ENCODE results near the gene ACSF3. TPM values are rescaled to one million over a fixed set of nuclear protein-coding genes. Genes with fewer than 3 reads are reported as not detected.

ACSF3 gene
- total RNA-seq, 1 experiment from 2014 or later, result 39.2 TPM

- no peaks in the 10 kb centered on the region for H3K4me1 Mint-ChIP-seq (ENCODE audit: insufficient read depth, unreplicated experiment)
These were observed 105.0 kb downstream of the ACSF3 start for GRCh38 chr16:89198417-89199240.

DNA sequence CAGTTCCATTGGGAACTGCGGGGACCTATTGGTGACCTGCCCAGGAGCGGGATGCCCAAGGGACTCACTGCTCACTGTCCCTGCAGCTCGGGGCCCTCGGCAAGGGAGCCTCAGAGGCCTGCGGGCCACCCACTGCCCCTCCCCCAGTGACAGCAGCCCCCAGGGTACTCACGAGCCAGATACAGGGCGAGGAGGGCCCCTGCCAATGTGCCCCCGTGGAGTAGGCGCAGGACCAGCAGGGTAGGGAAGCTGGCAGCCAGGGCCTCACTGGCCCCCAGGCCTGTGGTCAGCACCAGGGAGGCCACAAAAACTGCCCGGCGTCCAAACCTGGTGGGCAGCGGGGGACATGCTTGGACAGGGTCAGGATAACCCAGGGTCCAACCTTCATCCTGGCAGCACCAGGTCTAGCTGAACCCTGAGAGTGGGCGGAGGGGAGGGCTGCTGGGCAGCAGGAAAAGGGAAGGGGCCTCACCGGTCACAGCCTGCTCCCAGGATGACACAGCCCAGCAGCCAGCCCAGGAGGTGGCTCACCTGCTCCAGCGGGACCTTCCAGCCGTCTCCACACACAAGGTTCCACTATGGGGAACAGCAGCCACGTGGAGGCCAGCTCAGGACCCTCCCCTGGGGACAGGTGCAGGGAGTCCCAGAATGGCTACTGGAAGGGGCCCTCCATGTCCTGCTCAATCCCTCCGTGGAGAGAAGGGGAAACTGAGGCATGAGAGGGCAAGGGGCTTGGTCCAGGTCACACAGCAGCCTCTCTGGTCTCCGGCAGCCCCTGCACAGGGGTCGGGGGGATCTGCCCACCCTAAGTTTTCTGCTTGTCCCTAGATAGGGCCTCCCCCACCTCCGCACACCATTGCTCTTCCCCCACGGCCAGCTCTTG lies 105.8 kb downstream of the ACSF3 start:
- POLR2A ChIA-PET, result no interaction called here
- H3K4me1 Mint-ChIP-seq (ENCODE audit: insufficient read depth, unreplicated experiment), result no peaks in the 10 kb centered on the region
- H3K9me3 Mint-ChIP-seq (ENCODE audit: unreplicated experiment), result no peaks in the 10 kb centered on the region
- no TSS peak for BruUV-seq (replicated peaks)
- intact Hi-C loops (cut with micrococcal nuclease), result no loop called here
- H3K36me3 Mint-ChIP-seq (ENCODE audit: insufficient read depth, unreplicated experiment), result peaks cover 4% of the 10 kb centered on the region
- TF ChIP-seq, protein P1, sequence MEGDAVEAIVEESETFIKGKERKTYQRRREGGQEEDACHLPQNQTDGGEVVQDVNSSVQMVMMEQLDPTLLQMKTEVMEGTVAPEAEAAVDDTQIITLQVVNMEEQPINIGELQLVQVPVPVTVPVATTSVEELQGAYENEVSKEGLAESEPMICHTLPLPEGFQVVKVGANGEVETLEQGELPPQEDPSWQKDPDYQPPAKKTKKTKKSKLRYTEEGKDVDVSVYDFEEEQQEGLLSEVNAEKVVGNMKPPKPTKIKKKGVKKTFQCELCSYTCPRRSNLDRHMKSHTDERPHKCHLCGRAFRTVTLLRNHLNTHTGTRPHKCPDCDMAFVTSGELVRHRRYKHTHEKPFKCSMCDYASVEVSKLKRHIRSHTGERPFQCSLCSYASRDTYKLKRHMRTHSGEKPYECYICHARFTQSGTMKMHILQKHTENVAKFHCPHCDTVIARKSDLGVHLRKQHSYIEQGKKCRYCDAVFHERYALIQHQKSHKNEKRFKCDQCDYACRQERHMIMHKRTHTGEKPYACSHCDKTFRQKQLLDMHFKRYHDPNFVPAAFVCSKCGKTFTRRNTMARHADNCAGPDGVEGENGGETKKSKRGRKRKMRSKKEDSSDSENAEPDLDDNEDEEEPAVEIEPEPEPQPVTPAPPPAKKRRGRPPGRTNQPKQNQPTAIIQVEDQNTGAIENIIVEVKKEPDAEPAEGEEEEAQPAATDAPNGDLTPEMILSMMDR (IDR thresholded peaks at IDR 0.05; ENCODE audit: unreplicated experiment), result no peak
- H3K27me3 Mint-ChIP-seq (ENCODE audit: insufficient read depth, unreplicated experiment), result peaks cover 16% of the 10 kb centered on the region
- DNase-seq (ENCODE audit: unreplicated experiment), result no peak
- CTCF ChIA-PET, result interaction anchor here (0.5 kb wide), 1 partner anchor 91 kb away, joined by 3 read pairs; no protein-coding TSS in a partner anchor
- H3K27ac Mint-ChIP-seq (ENCODE audit: low read depth, unreplicated experiment), result no peak overlapping the region
- no peak overlapping the region for H3K4me3 Mint-ChIP-seq (ENCODE audit: unreplicated experiment)

More at GRCh38 chr16:89198417-89199240, 105.0 kb downstream of the ACSF3 start:
- Mint-ChIP-seq H3K36me3 (ENCODE audit: insufficient read depth, unreplicated experiment) (peaks cover 4% of the 10 kb centered on the region), H3K27me3 (ENCODE audit: insufficient read depth, unreplicated experiment) (peaks cover 15% of the 10 kb centered on the region), H3K4me3 (ENCODE audit: unreplicated experiment) (no peak overlapping the region), H3K9me3 (ENCODE audit: unreplicated experiment) (no peaks in the 10 kb centered on the region), H3K27ac (ENCODE audit: low read depth, unreplicated experiment) (no peak overlapping the region)
- no TSS peak for BruUV-seq (replicated peaks)
- TF ChIP-seq, protein P1 (IDR thresholded peaks at IDR 0.05; ENCODE audit: unreplicated experiment), result no peak
- no peak for DNase-seq (ENCODE audit: unreplicated experiment)
- ChIA-PET CTCF (no interaction called here), POLR2A (no interaction called here)
- intact Hi-C loops (cut with micrococcal nuclease), result no loop called here

GRCh38 chr16:89200124-89200849 lies 106.6 kb downstream of the ACSF3 start, which contains the start of gene SLC22A31:
TSS of gene SLC22A31 (minus strand) at chr16:89200537. CDS start at chr16:89200501, 36 bp downstream.
- no TSS peak for BruUV-seq (replicated peaks)
- Mint-ChIP-seq H3K36me3 (ENCODE audit: insufficient read depth, unreplicated experiment) (peaks cover 4% of the 10 kb centered on the region), H3K4me1 (ENCODE audit: insufficient read depth, unreplicated experiment) (no peaks in the 10 kb centered on the region), H3K4me3 (ENCODE audit: unreplicated experiment) (no peak within 1 kb of the TSS), H3K27me3 (ENCODE audit: insufficient read depth, unreplicated experiment) (peaks cover 16% of the 10 kb centered on the region), H3K27ac (ENCODE audit: low read depth, unreplicated experiment) (no peak within 1 kb of the TSS), H3K9me3 (ENCODE audit: unreplicated experiment) (no peaks in the 10 kb centered on the region)
- DNase-seq (ENCODE audit: unreplicated experiment), result no peak
- CTCF ChIA-PET, result interaction anchor here (0.5 kb wide), 1 partner anchor 91 kb away, joined by 3 read pairs; no protein-coding TSS in a partner anchor
- intact Hi-C loops (cut with micrococcal nuclease), result no loop called here
- TF ChIP-seq, protein P1 (IDR thresholded peaks at IDR 0.05; ENCODE audit: unreplicated experiment), result no peak
- POLR2A ChIA-PET, result no interaction called here

Data from MCF 10A (cell line).